ENCODE results near the gene IRF1.

Gene IRF1

GRCh38 chr5:132475497-132475882 lies 15.1 kb downstream of the IRF1 start:
- Mint-ChIP-seq H3K4me3 (no peak overlapping the region), H3K27me3 (ENCODE audit: low read depth, poor library complexity) (peaks cover 3% of the 10 kb centered on the region), H3K4me1 (peaks cover 21% of the 10 kb centered on the region), H3K27ac (no peak overlapping the region), H3K36me3 (ENCODE audit: low read depth) (no peaks in the 10 kb centered on the region), H3K9me3 (no peaks in the 10 kb centered on the region)
- DNase-seq: no peak
- no peak for TF ChIP-seq CTCF (IDR thresholded peaks at IDR 0.05)

- no peaks in the 10 kb centered on the region for H3K36me3 Mint-ChIP-seq (ENCODE audit: low read depth)
- peaks cover 3% of the 10 kb centered on the region for H3K27me3 Mint-ChIP-seq (ENCODE audit: low read depth, poor library complexity)
- DNase-seq: no peak
- TF ChIP-seq CTCF (IDR thresholded peaks at IDR 0.05): no peak
- H3K4me3 Mint-ChIP-seq: no peak overlapping the region
- H3K4me1 Mint-ChIP-seq: peaks cover 21% of the 10 kb centered on the region
- H3K9me3 Mint-ChIP-seq: no peaks in the 10 kb centered on the region
- H3K27ac Mint-ChIP-seq: peak overlapping the region; percentile 24
These were observed 15.6 kb downstream of the IRF1 start for GRCh38 chr5:132474881-132475496.

- no peak overlapping the region for H3K4me3 Mint-ChIP-seq
- H3K9me3 Mint-ChIP-seq: peaks cover 3% of the 10 kb centered on the region
- H3K27ac Mint-ChIP-seq: no peak overlapping the region
- peaks cover 21% of the 10 kb centered on the region for H3K4me1 Mint-ChIP-seq
- TF ChIP-seq CTCF (IDR thresholded peaks at IDR 0.05): no peak
- H3K27me3 Mint-ChIP-seq (ENCODE audit: low read depth, poor library complexity): peaks cover 3% of the 10 kb centered on the region
- DNase-seq: no peak
- H3K36me3 Mint-ChIP-seq (ENCODE audit: low read depth): no peaks in the 10 kb centered on the region
These were observed 16.3 kb downstream of the IRF1 start for GRCh38 chr5:132474131-132474723.

GRCh38 chr5:132473668-132474067 lies 16.9 kb downstream of the IRF1 start:
- H3K27me3 Mint-ChIP-seq (ENCODE audit: low read depth, poor library complexity): peaks cover 3% of the 10 kb centered on the region
- no peak overlapping the region for H3K27ac Mint-ChIP-seq
- no peak for DNase-seq
- H3K36me3 Mint-ChIP-seq (ENCODE audit: low read depth): no peaks in the 10 kb centered on the region
- peaks cover 21% of the 10 kb centered on the region for H3K4me1 Mint-ChIP-seq
- TF ChIP-seq CTCF (IDR thresholded peaks at IDR 0.05): no peak
- no peak overlapping the region for H3K4me3 Mint-ChIP-seq
- peaks cover 9% of the 10 kb centered on the region for H3K9me3 Mint-ChIP-seq

GRCh38 chr5:132473019-132473531 lies 17.5 kb downstream of the IRF1 start:
- Mint-ChIP-seq H3K9me3 (peaks cover 11% of the 10 kb centered on the region), H3K27me3 (ENCODE audit: low read depth, poor library complexity) (peaks cover 3% of the 10 kb centered on the region), H3K36me3 (ENCODE audit: low read depth) (no peaks in the 10 kb centered on the region), H3K4me1 (peaks cover 16% of the 10 kb centered on the region), H3K27ac (no peak overlapping the region), H3K4me3 (no peak overlapping the region)
- TF ChIP-seq CTCF (IDR thresholded peaks at IDR 0.05): no peak
- no peak for DNase-seq

- no peak for DNase-seq
- no peak overlapping the region for H3K27ac Mint-ChIP-seq
- H3K4me1 Mint-ChIP-seq: peaks cover 17% of the 10 kb centered on the region
- H3K4me3 Mint-ChIP-seq: no peak overlapping the region
- H3K36me3 Mint-ChIP-seq (ENCODE audit: low read depth): no peaks in the 10 kb centered on the region
- peaks cover 3% of the 10 kb centered on the region for H3K27me3 Mint-ChIP-seq (ENCODE audit: low read depth, poor library complexity)
- H3K9me3 Mint-ChIP-seq: peaks cover 11% of the 10 kb centered on the region
- TF ChIP-seq CTCF (IDR thresholded peaks at IDR 0.05): no peak
These were observed 18.1 kb downstream of the IRF1 start for GRCh38 chr5:132472431-132472830.
